Measurements from ENCODE around the gene SMIM1. TPM values are rescaled to one million over a fixed set of nuclear protein-coding genes. Genes with fewer than 3 reads are reported as not detected.

Gene SMIM1
- polyA plus RNA-seq, 1 donor (not counting 4 experiments of a cell fraction or from before 2014, with no cell fraction given) = 0.79 TPM

DNA sequence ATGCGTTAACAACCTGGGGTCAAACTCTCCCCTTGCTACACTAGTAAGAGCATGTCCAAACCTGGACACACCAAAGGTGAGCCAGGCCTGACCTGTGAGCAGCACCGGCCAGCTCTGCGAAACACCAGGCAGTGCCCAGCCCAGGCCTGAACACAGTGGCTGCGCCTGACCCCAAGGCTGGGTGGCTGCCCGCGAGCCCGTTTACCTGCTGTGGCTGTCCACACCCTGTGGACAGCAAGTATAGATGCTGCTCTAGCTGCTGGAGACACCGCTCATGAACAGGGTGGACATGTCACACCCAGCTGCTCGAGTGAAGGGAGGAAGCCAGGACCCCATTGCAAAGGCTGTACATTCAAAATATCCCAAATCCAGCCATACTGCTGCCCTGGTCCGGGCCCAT is 27.9 kb upstream of the SMIM1 start:
- dilution Hi-C loops (cut with MboI; ENCODE audit: extremely low pct_ligation_motif_present, low sequenced_read_pairs) = no loop called here
- Histone ChIP-seq H3K27ac (ENCODE audit: control insufficient read depth, insufficient read depth, low read length) (no peak overlapping the region), H3K9ac (ENCODE audit: control insufficient read depth, extremely low read depth, insufficient read depth, low read length) (no peak overlapping the region), H3K27me3 (ENCODE audit: control insufficient read depth, extremely low read depth, insufficient read depth, low read length) (no peaks in the 10 kb centered on the region), H3K4me1 (ENCODE audit: control insufficient read depth, extremely low read depth, insufficient read depth, low read length) (peaks cover 17% of the 10 kb centered on the region), H3K9me1 (ENCODE audit: control insufficient read depth, extremely low read depth, insufficient read depth, low read length) (peaks cover 2% of the 10 kb centered on the region), H3K4me2 (ENCODE audit: control insufficient read depth, extremely low read depth, insufficient read depth, low read depth, low read length) (no peak overlapping the region), H3K9me3 (ENCODE audit: control insufficient read depth, low read depth, low read length) (no peaks in the 10 kb centered on the region), H4K20me1 (ENCODE audit: control insufficient read depth, extremely low read depth, insufficient read depth, low read length) (no peaks in the 10 kb centered on the region), H3K79me2 (ENCODE audit: control insufficient read depth, insufficient read depth, low read length) (no peaks in the 10 kb centered on the region), H2AFZ (ENCODE audit: control insufficient read depth, low read length) (no peak overlapping the region), H3K4me3 (ENCODE audit: control insufficient read depth in 2 of 3, extremely low read depth in 1 of 3, insufficient read depth in 2 of 3, low read depth in 1 of 3, low read length in 3 of 3) (no peak overlapping the region), H3K36me3 (ENCODE audit: control insufficient read depth in 2 of 2, extremely low read depth in 1 of 2, insufficient read depth in 2 of 2, low read length in 2 of 2) (peaks cover 6 to 12% of the 10 kb centered on the region in 2 experiments)
- DNase-seq (ENCODE audit: low read depth, low spot score) (no peak), FAIRE-seq (no peak)
- TF ChIP-seq EZH2 (IDR thresholded peaks at IDR 0.05; ENCODE audit: low read length) = no peak

- H4K20me1 ChIP-seq (ENCODE audit: control insufficient read depth, extremely low read depth, insufficient read depth, low read length) = no peaks in the 10 kb centered on the region
- dilution Hi-C loops (cut with MboI; ENCODE audit: extremely low pct_ligation_motif_present, low sequenced_read_pairs) = no loop called here
- no peak overlapping the region for H3K4me3 ChIP-seq (ENCODE audit: control insufficient read depth in 2 of 3, extremely low read depth in 1 of 3, insufficient read depth in 2 of 3, low read depth in 1 of 3, low read length in 3 of 3)
- no peaks in the 10 kb centered on the region for H3K79me2 ChIP-seq (ENCODE audit: control insufficient read depth, insufficient read depth, low read length)
- peaks cover 2% of the 10 kb centered on the region for H3K9me1 ChIP-seq (ENCODE audit: control insufficient read depth, extremely low read depth, insufficient read depth, low read length)
- H3K36me3 ChIP-seq (ENCODE audit: control insufficient read depth in 2 of 2, extremely low read depth in 1 of 2, insufficient read depth in 2 of 2, low read length in 2 of 2) = peaks cover 6 to 10% of the 10 kb centered on the region in 2 experiments
- DNase-seq (ENCODE audit: low read depth, low spot score) (no peak), FAIRE-seq (no peak)
- H3K4me2 ChIP-seq (ENCODE audit: control insufficient read depth, extremely low read depth, insufficient read depth, low read depth, low read length) = no peak overlapping the region
- peaks cover 17% of the 10 kb centered on the region for H3K4me1 ChIP-seq (ENCODE audit: control insufficient read depth, extremely low read depth, insufficient read depth, low read length)
- no peak overlapping the region for H2AFZ ChIP-seq (ENCODE audit: control insufficient read depth, low read length)
- H3K27ac ChIP-seq (ENCODE audit: control insufficient read depth, insufficient read depth, low read length) = no peak overlapping the region
- no peak overlapping the region for H3K9ac ChIP-seq (ENCODE audit: control insufficient read depth, extremely low read depth, insufficient read depth, low read length)
- no peaks in the 10 kb centered on the region for H3K27me3 ChIP-seq (ENCODE audit: control insufficient read depth, extremely low read depth, insufficient read depth, low read length)
- H3K9me3 ChIP-seq (ENCODE audit: control insufficient read depth, low read depth, low read length) = no peaks in the 10 kb centered on the region
- no peak for TF ChIP-seq EZH2 (IDR thresholded peaks at IDR 0.05; ENCODE audit: low read length)
- TF ChIP-seq, protein P1, sequence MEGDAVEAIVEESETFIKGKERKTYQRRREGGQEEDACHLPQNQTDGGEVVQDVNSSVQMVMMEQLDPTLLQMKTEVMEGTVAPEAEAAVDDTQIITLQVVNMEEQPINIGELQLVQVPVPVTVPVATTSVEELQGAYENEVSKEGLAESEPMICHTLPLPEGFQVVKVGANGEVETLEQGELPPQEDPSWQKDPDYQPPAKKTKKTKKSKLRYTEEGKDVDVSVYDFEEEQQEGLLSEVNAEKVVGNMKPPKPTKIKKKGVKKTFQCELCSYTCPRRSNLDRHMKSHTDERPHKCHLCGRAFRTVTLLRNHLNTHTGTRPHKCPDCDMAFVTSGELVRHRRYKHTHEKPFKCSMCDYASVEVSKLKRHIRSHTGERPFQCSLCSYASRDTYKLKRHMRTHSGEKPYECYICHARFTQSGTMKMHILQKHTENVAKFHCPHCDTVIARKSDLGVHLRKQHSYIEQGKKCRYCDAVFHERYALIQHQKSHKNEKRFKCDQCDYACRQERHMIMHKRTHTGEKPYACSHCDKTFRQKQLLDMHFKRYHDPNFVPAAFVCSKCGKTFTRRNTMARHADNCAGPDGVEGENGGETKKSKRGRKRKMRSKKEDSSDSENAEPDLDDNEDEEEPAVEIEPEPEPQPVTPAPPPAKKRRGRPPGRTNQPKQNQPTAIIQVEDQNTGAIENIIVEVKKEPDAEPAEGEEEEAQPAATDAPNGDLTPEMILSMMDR (optimal IDR thresholded peaks at IDR 0.05 in 1 of 3, IDR thresholded peaks at IDR 0.05 in 1 of 3, conservative IDR thresholded peaks at IDR 0.05 in 1 of 3; ENCODE audit: extremely low read depth in 1 of 3, insufficient read depth in 2 of 3, low read length in 3 of 3) = no peak
These were observed 27.5 kb upstream of the SMIM1 start for GRCh38 chr1:3745071-3745470.
